RPMI7951 (cell line): ENCODE results near the gene FIBP. TPM values are rescaled to one million over a fixed set of nuclear protein-coding genes. Genes with fewer than 3 reads are reported as not detected.
"Not testable (repeated sequence)": the region's sequence is repeated elsewhere in the genome, so short reads cannot be mapped to it uniquely, and the experiment has no call there.

Experiments
- DNase-seq: peaks from one replicate; pipeline ENCODE4 v3.0.0-alpha.2; 2012; ENCODE audit warnings: low read depth
- total RNA-seq: library from RNA; depleted of rRNA; stranded (reverse); fragments of >200 nt; shearing (Covaris generic); gene quantifications from 2 replicates; pipeline ENCODE4 v1.2.3, GENCODE V29; 2014; rRNA removed

FIBP gene
- total RNA-seq, 1 experiment from 2014 or later, result 141 TPM

- DNase-seq, result no peak
These were observed 38.9 kb downstream of the FIBP start for GRCh38 chr11:65849366-65849765.

DNA sequence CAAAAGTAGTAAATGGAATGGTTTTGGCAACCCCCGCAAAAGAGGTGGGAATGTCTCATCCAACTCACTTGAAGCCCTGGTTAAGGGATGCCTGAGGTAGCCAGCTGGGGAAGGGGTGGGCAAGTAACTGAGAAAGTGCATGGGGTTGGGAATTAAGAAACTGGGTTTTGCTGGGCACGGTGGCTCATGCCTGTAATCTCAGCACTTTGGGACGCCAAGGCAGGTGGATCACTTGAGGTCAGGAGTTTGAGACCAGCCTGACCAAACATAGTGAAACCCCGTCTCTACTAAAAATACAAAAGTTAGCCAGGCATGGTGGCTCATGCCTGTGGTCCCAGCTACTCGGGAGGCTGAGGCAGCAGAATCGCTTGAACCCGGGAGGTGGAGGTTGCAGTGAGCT is 39.6 kb downstream of the FIBP start:
- not testable (repeated sequence) for DNase-seq

GRCh38 chr11:65847746-65848145 is 40.5 kb downstream of the FIBP start:
- no peak for DNase-seq

DNA sequence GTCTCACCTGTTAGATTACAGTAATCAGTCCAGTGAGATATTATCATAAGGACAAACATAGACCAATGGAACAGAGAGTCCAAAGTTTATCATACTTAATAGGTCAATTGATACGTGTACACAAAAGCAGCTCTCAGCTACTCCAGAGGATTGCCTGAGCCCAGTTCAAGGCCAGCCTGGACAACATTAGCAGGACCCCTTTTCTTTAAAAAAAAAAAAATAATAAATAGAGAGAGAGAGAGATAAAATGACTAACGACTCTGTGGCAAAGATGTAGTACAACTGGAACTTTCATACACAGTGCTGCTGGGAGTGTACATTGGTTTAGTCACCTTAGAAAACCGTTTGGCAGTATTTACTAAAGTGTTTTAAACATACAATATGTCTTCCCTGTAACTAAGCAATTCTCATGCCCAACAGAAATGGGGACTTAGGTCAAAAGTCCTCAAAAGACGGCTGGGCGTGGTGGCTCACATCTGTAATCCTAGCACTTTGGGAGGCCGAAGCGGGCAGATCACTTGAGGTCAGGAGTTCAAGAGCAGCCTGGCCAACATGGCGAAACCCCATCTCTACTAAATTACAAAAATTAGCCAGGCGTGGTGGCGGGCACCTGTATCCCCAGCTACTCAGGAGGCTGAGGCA is 43.9 kb downstream of the FIBP start:
- no peak for DNase-seq

DNA sequence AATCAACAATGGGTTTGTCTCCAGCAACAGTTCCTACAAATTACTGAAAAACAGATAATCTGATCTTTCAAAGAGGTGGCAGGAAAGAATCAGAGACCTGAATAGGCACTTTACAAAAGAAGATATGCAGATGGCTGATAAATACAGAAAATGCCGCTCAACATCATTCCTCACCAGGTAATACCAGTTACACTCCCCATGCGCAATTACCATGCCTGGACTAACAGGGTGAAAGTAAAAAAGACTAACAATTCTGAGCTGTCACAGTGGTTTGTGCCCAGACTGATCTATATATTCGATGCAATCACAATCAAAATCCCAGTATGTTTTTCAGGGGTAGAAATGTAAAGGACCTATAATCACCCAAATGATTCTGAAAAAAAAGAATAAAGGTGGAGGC is 44.5 kb downstream of the FIBP start:
- DNase-seq, result no peak

DNA sequence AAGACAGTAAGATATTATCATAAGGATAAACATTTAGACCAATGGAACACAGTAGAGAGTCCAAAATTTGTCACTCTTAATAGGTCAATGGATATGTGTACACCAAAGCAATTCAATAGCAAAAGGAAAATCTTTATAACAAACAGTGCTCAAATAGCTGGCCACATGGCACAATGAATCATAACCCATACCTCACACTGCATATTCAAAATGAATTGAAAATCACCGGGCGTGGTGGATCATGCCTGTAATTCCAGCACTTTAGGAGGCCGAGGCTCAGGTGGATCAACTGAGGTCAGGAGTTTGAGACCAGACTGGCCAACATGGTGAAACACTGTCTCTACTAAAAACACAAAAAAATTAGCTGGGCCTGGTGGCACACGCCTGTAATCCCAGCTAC is 46.1 kb downstream of the FIBP start:
- no peak for DNase-seq

DNA sequence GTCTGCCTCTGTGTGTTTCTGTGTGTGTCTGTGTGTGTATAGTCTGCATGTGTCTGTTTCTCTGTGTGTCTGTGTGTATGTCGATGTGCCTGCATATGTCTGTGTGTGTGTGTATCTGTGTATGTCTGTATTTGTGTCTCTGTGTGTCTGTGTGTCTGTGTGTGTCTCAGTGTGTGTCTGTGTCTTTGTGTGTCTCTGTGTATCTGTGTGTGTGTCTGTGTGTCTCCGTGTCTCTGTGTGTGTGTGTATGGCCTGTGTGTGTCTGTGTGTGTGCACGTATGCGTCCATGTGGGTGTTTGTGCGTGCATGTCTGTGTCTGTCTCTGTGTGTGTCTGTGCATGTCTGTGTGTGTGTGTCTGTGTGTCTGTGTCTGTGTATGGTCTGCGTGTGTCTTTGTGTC is 54.1 kb downstream of the FIBP start:
- no peak for DNase-seq

Other genes starting within 250 kb of the FIBP start
- 33.3 and 34.2 TPM in 2 replicates for gene RELA, start 225.6 kb downstream of the FIBP start, total RNA-seq
- 36.8 and 47.9 TPM in 2 replicates for gene KAT5, start 176.2 kb downstream of the FIBP start, total RNA-seq
- gene RNASEH2C, start 167.7 kb downstream of the FIBP start, total RNA-seq, result 38.3 and 54.8 TPM in 2 replicates
- gene AP5B1, start 107.5 kb downstream of the FIBP start, total RNA-seq, result 4.2 and 6.7 TPM in 2 replicates
- not detected in 2 replicates for gene OVOL1, start 101.4 kb downstream of the FIBP start, total RNA-seq
- 0.20 TPM in 1 of 2 replicates, not detected in the other for gene SNX32, start 54.5 kb downstream of the FIBP start, total RNA-seq
- 2,043 and 2,212 TPM in 2 replicates for gene CFL1, start 30.3 kb downstream of the FIBP start, total RNA-seq
- 38.9 and 40.6 TPM in 2 replicates for gene MUS81, start 28.0 kb downstream of the FIBP start, total RNA-seq
- gene EFEMP2, start 15.7 kb downstream of the FIBP start, total RNA-seq, result 5.4 and 8.4 TPM in 2 replicates
- gene CTSW, start 8.6 kb downstream of the FIBP start, total RNA-seq, result 5.4 and 8.9 TPM in 2 replicates
- gene CCDC85B, start 2.2 kb upstream of the FIBP start, total RNA-seq, result 34.7 and 61.6 TPM in 2 replicates
- 158 and 232 TPM in 2 replicates for gene FOSL1, start 11.9 kb upstream of the FIBP start, total RNA-seq
- 31.1 and 37.5 TPM in 2 replicates for gene C11orf68, start 30.6 kb upstream of the FIBP start, total RNA-seq
- 405 and 548 TPM in 2 replicates for gene DRAP1, start 31.0 kb upstream of the FIBP start, total RNA-seq
- not detected in 2 replicates for gene TSGA10IP, start 57.0 kb upstream of the FIBP start, total RNA-seq
- gene SART1, start 73.3 kb upstream of the FIBP start, total RNA-seq, result 39.4 and 58.1 TPM in 2 replicates
- gene EIF1AD, start 113.7 kb upstream of the FIBP start, total RNA-seq, result 38.4 and 42.7 TPM in 2 replicates
- 66.9 and 101 TPM in 2 replicates for gene BANF1, start 114.0 kb upstream of the FIBP start, total RNA-seq
- 0.60 and 1.5 TPM in 2 replicates for gene CST6, start 123.5 kb upstream of the FIBP start, total RNA-seq
- 0.20 and 0.36 TPM in 2 replicates for gene CATSPER1, start 138.0 kb upstream of the FIBP start, total RNA-seq
- gene GAL3ST3, start 160.7 kb upstream of the FIBP start, total RNA-seq, result not detected in 2 replicates
- gene SF3B2, start 163.9 kb upstream of the FIBP start, total RNA-seq, result 198 and 205 TPM in 2 replicates
- 16.7 and 19.1 TPM in 2 replicates for gene PACS1, start 181.8 kb upstream of the FIBP start, total RNA-seq